Activated CD8-positive, alpha-beta T cell treated with anti-CD3 and anti-CD28 coated beads, Interleukin-2, amount 10 ng/mL, durations not matched to agents 7 days and 5 days (primary cell): ENCODE results near the gene ADGRE2. TPM values are rescaled to one million over a fixed set of nuclear protein-coding genes. Genes with fewer than 3 reads are reported as not detected.
"Not testable (repeated sequence)": the region's sequence is repeated elsewhere in the genome, so short reads cannot be mapped to it uniquely, and the experiment has no call there.

ENCODE experiments used
- ATAC-seq: fragments of 150-1000 bp; cut with Tn5 transposase; one replicate; pipeline ENCODE4 v1.10.0; 2021; ENCODE audit warnings: moderate library complexity
- CTCF ChIA-PET: fragments of 350-600 bp; sonication (Branson Sonifier 250); formaldehyde crosslinking; loops from one replicate; lab custom pipeline; 2021; ENCODE audit warnings: antibody characterized with exemption; lab: Charles Lee
- POLR2A ChIA-PET: fragments of 350-600 bp; sonication (Branson Sonifier 250); formaldehyde crosslinking; loops from one replicate; lab custom pipeline; 2021; ENCODE audit warnings: antibody characterized with exemption; lab: Charles Lee
- DNase-seq: peaks from one replicate; pipeline ENCODE4 v3.0.0-alpha.2; 2020
- H3K27ac Mint-ChIP-seq: one replicate; pipeline ENCODE4 v1.8.0; 2021; ENCODE audit warnings: mild to moderate bottlenecking, mixed read lengths
- H3K27me3 Mint-ChIP-seq: one replicate; pipeline ENCODE4 v1.8.0; 2021; ENCODE audit warnings: low read depth, mixed read lengths
- H3K36me3 Mint-ChIP-seq: one replicate; pipeline ENCODE4 v1.8.0; 2021; ENCODE audit warnings: low read depth, mixed read lengths
- H3K4me1 Mint-ChIP-seq: one replicate; pipeline ENCODE4 v1.8.0; 2021; ENCODE audit warnings: low read depth, mixed read lengths
- H3K4me3 Mint-ChIP-seq: one replicate; pipeline ENCODE4 v1.8.0; 2021; ENCODE audit warnings: mild to moderate bottlenecking, mixed read lengths
- H3K9me3 Mint-ChIP-seq: one replicate; pipeline ENCODE4 v1.8.0; 2022; ENCODE audit warnings: mixed read lengths; ENCODE audit not compliant: insufficient read depth
- total RNA-seq, 2 experiments: library from RNA; stranded (reverse); gene quantifications; one replicate each; pipeline ENCODE4 v1.2.3, GENCODE V29; 2021

ADGRE2 gene
- under 1 TPM; 0.21 to 0.29 TPM for total RNA-seq

DNA sequence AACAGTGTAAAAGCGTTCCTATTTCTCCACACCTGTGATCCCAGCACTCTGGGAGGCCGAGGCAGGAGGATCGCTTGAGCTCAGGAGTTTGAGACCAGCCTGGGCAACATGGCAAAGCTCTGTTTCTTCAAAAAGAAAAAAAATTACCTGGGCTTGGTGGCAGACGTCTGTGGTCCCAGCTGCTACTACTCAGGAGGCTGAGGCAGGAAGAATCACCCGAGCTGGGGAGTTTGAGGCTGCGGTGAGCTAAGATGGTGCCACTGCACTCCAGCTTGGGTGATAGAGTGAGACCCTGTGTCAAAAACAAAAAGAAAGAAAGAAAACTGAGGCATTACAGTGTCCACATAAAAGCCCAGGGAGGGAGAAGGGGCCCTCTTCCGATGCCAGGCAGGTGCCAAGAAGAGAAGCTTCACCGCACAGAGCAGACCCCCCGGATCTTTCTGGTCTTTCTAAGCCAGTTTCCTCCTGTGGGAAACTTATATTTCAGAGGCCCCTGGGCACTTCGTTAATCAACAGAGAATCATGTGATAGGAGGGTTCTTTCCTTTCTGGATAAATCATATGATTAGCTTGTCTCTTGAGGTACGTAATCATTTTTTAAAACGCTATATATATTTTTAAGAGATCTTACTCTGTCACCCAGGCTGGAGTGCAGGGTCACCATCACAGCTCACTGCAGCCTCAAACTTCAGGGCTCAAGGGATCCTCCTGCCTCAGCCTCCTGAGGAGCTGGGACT, at the start of gene ADGRE2:
Gene ADGRE2, minus strand, starts transcription at position 451 of the 736 bp plus-strand sequence. CDS start 1,804 bp downstream, outside the sequence.
- H3K27ac Mint-ChIP-seq, H3K9me3 Mint-ChIP-seq, ATAC-seq, DNase-seq, POLR2A ChIA-PET, H3K36me3 Mint-ChIP-seq, CTCF ChIA-PET, H3K4me3 Mint-ChIP-seq: not testable (repeated sequence)
- peaks cover 14% of the 10 kb centered on the region for H3K4me1 Mint-ChIP-seq
- H3K27me3 Mint-ChIP-seq, result peaks cover 15% of the 10 kb centered on the region

DNA sequence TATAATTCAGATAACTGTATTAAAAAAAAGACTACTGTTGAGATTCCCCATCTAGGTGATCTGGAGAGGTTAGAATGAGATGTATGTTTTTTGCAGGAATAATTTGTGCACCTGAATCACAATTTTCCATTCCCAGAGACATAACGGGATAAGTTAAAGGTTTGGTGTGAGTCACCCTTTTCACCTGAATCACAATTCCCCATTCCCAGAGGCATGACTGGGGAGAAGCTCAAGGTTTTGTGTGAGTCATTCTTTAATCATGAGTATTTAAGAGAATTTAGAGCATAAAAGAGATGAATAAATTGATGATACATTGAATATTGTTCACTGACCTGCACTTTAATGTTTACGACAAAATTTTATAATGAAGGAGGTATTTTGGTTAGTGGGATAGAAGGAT, 47.6 kb upstream of the ADGRE2 start:
- DNase-seq, result no peak
- ATAC-seq, result no peak
- H3K9me3 Mint-ChIP-seq, result no peaks in the 10 kb centered on the region
- CTCF ChIA-PET, result no interaction called here
- no peak overlapping the region for H3K4me3 Mint-ChIP-seq
- H3K27me3 Mint-ChIP-seq, result peaks cover 9% of the 10 kb centered on the region
- H3K4me1 Mint-ChIP-seq, result no peaks in the 10 kb centered on the region
- no peak overlapping the region for H3K27ac Mint-ChIP-seq
- POLR2A ChIA-PET, result no interaction called here
- no peaks in the 10 kb centered on the region for H3K36me3 Mint-ChIP-seq

DNA sequence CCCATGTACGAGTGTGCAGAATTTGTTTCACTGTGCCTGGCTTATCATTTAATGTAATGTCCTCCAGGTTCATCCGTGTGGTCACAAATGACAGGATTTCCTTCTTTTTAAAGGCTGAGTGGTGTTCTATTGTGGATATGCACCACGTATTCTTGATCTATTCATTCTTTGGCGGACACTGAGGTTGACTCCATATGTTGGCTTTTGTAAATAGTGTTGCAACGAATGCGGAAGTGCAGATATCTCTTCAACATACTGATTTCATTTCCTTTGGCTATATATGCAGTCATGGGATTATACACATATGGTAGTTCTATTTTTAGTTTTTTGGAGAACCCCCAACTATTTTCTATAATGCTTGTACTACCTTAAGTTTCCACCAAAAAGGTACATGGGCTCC, 43.6 kb upstream of the ADGRE2 start:
- no peak for ATAC-seq
- Mint-ChIP-seq H3K4me3 (no peak overlapping the region), H3K27me3 (peaks cover 9% of the 10 kb centered on the region), H3K4me1 (no peaks in the 10 kb centered on the region), H3K36me3 (no peaks in the 10 kb centered on the region), H3K9me3 (no peaks in the 10 kb centered on the region), H3K27ac (no peak overlapping the region)
- CTCF ChIA-PET, result no interaction called here
- no peak for DNase-seq
- POLR2A ChIA-PET, result no interaction called here

DNA sequence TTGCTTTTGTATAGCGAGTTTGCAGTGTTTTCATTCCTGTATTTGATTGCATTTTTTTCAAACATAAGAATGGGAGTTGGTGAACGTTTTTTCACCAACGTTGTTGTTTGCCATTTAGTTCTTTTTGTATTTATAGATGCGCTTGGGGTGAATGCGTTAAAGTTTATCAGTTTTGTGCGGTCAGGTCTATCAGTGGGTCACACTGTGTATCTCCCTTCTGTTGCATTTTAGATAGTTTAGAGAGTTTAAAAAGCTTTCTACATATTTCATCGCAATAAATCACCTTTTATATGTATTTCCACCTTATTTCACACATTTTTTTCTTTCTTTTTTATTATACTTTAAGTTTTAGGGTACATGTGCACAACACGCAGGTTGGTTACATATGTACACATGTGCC, 40.2 kb upstream of the ADGRE2 start:
- H3K4me3 Mint-ChIP-seq, result no peak overlapping the region
- ChIA-PET CTCF (no interaction called here), POLR2A (no interaction called here)
- H3K9me3 Mint-ChIP-seq, result no peaks in the 10 kb centered on the region
- ATAC-seq, result no peak
- no peak for DNase-seq
- H3K36me3 Mint-ChIP-seq, result no peaks in the 10 kb centered on the region
- H3K27ac Mint-ChIP-seq, result no peak overlapping the region
- H3K27me3 Mint-ChIP-seq, result peaks cover 3% of the 10 kb centered on the region
- H3K4me1 Mint-ChIP-seq, result no peaks in the 10 kb centered on the region

DNA sequence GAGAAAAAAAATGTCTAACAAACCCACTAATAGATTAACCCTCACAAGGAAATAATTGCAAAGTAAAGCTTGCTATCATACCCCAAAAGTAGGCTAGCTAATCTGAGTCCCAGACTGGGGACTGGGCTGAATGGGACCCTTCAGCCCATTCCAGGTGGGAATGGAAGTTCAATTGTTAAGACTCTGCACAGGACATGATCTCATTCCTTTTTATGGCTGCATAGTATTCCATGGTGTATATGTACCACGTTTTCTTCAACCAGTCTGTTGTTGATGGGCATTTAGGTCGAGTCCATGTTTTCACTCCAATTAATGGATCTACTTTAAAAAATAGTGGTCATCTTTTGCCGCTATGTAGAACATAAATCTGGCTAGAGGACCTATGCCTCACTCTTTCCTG, 38.7 kb upstream of the ADGRE2 start:
- DNase-seq, result no peak
- no peaks in the 10 kb centered on the region for H3K4me1 Mint-ChIP-seq
- ATAC-seq, result no peak
- POLR2A ChIA-PET, result no interaction called here
- peaks cover 3% of the 10 kb centered on the region for H3K27me3 Mint-ChIP-seq
- no peak overlapping the region for H3K4me3 Mint-ChIP-seq
- no peak overlapping the region for H3K27ac Mint-ChIP-seq
- H3K36me3 Mint-ChIP-seq, result no peaks in the 10 kb centered on the region
- CTCF ChIA-PET, result no interaction called here
- H3K9me3 Mint-ChIP-seq, result no peaks in the 10 kb centered on the region

DNA sequence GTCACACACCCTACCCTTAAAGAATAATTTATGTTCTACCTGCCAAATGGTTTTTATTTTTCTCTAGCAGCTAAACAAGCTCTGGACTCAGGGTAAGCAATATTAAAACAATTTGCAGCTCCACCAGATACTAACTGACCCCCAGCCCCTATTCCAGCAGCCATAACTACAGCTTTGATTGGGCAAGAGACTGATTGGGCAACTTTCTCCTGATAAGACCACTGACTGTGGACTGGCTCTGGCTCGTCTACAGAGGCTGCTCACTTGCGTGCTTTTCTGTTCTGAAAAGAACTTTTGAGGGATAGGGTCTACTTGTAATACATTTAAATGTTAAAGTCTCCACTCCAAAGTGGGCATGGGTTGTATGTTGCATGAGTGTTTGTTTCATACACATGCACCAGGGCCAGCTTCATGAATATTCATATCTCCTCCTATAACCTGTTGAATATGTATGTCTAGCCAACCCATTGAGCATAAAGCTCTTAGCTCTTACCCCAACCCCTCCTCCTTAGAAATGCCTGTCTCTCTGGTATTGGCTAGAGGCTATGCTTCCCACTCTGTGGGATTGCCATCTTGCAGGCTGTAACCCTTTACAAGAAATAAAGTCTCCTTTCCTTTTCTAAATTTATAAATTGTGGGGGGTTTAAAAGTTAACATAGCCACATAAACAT, 36.8 kb upstream of the ADGRE2 start:
- ATAC-seq, result no peak
- no peak for DNase-seq
- H3K4me3 Mint-ChIP-seq, result no peak overlapping the region
- H3K27ac Mint-ChIP-seq, result no peak overlapping the region
- H3K4me1 Mint-ChIP-seq, result no peaks in the 10 kb centered on the region
- no peaks in the 10 kb centered on the region for H3K9me3 Mint-ChIP-seq
- peaks cover 3% of the 10 kb centered on the region for H3K27me3 Mint-ChIP-seq
- ChIA-PET CTCF (no interaction called here), POLR2A (no interaction called here)
- H3K36me3 Mint-ChIP-seq, result no peaks in the 10 kb centered on the region

DNA sequence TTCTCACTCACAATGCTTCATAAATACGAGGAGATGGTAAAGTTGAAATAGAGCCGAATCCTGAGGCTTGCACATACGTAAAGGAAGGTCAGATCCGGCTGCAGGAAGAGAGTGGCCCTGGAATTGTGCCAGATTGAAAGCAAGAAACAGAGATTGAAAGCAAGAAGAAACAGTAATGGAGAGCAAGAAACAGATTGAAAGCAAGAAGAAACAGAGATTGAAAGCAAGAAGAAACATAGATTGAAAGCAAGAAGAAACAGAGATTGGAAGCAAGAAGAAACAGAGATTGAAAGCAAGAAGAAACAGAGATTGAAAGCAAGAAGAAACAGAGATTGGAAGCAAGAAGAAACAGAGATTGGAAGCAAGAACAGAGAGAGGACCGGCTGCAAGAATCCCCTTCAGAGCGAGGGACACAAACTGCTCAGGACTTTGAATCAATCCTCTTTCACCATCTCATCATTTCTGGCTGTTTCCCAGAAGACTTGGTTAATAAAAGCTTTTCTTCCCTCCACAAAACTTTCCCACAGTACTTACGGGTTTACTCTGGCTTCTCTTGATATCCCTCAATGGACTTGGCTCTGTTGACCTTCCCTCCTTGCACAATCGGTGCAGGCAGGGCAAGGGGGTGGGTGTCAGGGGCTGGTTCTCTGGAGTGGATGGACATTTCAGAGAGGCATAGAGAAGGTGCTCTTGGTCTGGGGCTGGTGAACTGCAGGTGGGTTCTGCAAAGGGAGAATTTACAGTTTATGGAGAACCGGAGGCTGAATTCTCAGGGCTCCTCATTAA, 31.1 kb upstream of the ADGRE2 start:
- Mint-ChIP-seq H3K4me3 (no peak overlapping the region), H3K27ac (no peak overlapping the region), H3K27me3 (peaks cover 9% of the 10 kb centered on the region), H3K4me1 (no peaks in the 10 kb centered on the region), H3K36me3 (no peaks in the 10 kb centered on the region), H3K9me3 (no peaks in the 10 kb centered on the region)
- ATAC-seq (no peak), DNase-seq (no peak)
- ChIA-PET CTCF (no interaction called here), POLR2A (no interaction called here)

DNA sequence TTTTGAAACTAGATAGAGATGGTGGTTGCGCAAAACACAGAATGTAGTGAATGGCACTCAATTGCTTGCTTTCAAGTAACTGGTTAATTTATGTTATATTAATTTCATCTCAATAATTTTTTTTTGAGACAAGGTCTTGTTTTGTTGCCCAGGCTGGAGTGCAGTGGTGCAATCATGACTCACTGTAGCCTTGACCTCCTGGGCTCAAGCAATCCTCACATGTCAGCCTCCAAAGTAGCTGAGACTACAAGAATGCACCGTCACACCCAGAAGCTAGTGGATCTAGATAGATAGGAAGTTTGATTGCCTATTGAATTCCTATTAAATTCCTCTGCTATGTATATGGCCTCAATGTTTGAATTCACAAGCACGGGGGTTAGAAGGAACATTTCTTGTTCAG, 26.4 kb upstream of the ADGRE2 start:
- Mint-ChIP-seq H3K4me1 (no peaks in the 10 kb centered on the region), H3K4me3 (no peak overlapping the region), H3K36me3 (no peaks in the 10 kb centered on the region), H3K27ac (no peak overlapping the region), H3K27me3 (peaks cover 9% of the 10 kb centered on the region), H3K9me3 (no peaks in the 10 kb centered on the region)
- ChIA-PET POLR2A (no interaction called here), CTCF (no interaction called here)
- ATAC-seq, result no peak
- no peak for DNase-seq

DNA sequence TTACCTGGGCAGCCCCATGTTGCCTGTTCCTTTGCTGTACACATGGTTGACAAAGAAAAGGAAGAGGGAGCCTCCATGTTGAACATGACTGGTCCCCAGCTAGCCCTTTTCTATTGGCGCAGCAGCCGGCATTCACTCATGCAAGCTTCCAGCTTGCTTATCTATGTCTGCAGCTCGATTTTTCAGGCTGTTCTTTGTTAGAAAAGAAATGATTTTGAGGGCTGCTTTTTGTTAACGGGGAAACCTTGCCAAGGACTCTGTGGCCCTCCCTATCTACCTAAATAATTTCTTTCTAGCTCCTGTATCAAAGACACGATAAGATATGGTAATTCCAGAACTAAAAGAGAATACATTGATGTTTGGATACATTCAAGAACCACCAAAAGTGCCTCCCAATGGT, 20.4 kb upstream of the ADGRE2 start:
- H3K4me1 Mint-ChIP-seq, result no peaks in the 10 kb centered on the region
- no peaks in the 10 kb centered on the region for H3K36me3 Mint-ChIP-seq
- H3K27ac Mint-ChIP-seq, result no peak overlapping the region
- peaks cover 6% of the 10 kb centered on the region for H3K27me3 Mint-ChIP-seq
- DNase-seq, result no peak
- H3K9me3 Mint-ChIP-seq, result no peaks in the 10 kb centered on the region
- no peak overlapping the region for H3K4me3 Mint-ChIP-seq
- CTCF ChIA-PET, result interaction anchor here (1.4 kb wide), 1 partner anchor 12 kb away, joined by 5 read pairs; no protein-coding TSS in a partner anchor
- POLR2A ChIA-PET, result no interaction called here
- no peak for ATAC-seq

DNA sequence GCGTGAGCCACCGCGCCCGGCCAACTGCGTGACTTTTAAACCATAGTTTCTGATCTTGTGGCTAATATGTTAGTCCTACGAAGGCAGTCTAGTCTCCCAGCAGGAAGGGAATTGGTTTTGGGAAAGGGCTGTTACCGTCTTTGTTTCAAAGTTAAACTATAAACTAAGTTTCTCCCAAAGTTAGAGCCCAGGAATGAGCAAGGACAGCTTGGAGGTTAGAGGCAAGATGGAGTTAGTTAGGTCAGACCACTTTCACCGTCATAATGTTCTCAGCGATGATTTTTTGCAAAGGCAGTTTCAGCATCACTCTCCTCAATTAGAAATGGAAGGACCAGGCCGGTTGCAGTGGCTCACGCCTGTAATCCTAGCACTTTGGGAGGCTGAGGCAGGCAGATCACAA, 17.7 kb upstream of the ADGRE2 start:
- H3K27ac Mint-ChIP-seq, result no peak overlapping the region
- peaks cover 6% of the 10 kb centered on the region for H3K27me3 Mint-ChIP-seq
- H3K4me3 Mint-ChIP-seq, result no peak overlapping the region
- DNase-seq, result no peak
- ChIA-PET CTCF (no interaction called here), POLR2A (no interaction called here)
- H3K36me3 Mint-ChIP-seq, result no peaks in the 10 kb centered on the region
- no peaks in the 10 kb centered on the region for H3K4me1 Mint-ChIP-seq
- ATAC-seq, result no peak
- H3K9me3 Mint-ChIP-seq, result no peaks in the 10 kb centered on the region

DNA sequence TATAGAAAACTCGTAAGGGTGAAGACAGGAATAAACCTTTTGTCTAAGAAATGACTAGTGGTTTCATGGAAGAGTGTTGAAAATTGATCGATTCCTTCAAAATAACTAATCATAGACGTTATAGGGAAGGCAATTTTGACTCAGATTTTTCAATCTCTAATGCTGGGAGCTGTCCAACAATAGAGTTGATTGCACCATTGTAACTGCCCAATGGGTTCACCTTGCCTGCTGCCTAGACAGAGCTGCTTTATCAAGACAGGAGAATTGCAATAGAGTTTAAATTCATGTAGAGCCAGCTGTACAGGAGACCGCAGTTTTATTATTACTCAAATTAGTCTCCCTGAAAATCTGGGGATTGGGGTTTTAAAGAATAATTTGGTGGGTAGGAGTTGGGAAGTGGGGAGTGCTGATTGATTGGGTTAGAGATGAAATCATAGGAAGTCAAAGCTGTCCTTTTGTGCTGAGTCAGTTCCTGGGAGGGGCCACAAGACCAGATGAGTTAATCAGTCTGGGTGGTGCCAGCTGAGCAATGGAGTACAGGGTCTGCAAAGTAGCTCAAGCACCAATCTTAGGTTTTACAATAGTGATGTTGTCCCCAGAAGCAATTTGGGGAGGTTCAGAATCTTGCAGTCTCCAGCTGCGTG, 16.8 kb upstream of the ADGRE2 start:
- Mint-ChIP-seq H3K4me1 (no peaks in the 10 kb centered on the region), H3K27me3 (peaks cover 6% of the 10 kb centered on the region), H3K4me3 (no peak overlapping the region), H3K36me3 (no peaks in the 10 kb centered on the region), H3K9me3 (no peaks in the 10 kb centered on the region), H3K27ac (no peak overlapping the region)
- POLR2A ChIA-PET, result no interaction called here
- DNase-seq, result no peak
- CTCF ChIA-PET, result no interaction called here
- no peak for ATAC-seq

DNA sequence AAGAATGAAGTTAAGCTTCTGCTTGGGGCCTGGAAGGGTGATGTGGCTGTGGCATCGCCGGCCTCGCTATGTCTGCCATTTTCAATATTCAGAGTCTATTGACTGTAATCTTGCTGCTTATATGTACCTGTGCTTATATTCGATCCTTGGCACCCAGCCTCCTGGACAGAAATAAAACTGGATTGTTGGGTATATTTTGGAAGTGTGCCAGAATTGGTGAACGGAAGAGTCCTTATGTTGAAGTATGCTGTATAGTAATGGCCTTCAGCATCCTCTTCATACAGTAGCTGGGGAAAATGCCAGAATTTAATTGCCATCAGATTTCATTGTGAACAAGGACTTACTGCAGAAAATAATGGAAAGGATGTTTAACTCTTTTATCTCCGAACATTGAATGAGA, 13.9 kb upstream of the ADGRE2 start:
- H3K4me1 Mint-ChIP-seq, H3K4me3 Mint-ChIP-seq, ATAC-seq, CTCF ChIA-PET, POLR2A ChIA-PET, H3K27me3 Mint-ChIP-seq, DNase-seq, H3K36me3 Mint-ChIP-seq, H3K9me3 Mint-ChIP-seq, H3K27ac Mint-ChIP-seq: not testable (repeated sequence)
